Adrenal gland (tissue), 5 donors: Measurements from ENCODE around the gene ABTB2.

ENCODE experiments used
- CTCF ChIP-seq, 6 experiments: fragments of 450-650 bp in 4 of 6; fragments of 200-600 bp in 2 of 6; sonication (generic) in 1 of 6; IDR thresholded peaks; 1 replicate in 5 of 6; 2 replicates in 1 of 6; pipeline versions ENCODE4 v1.5.1 to v1.8.0; 2016 to 2021; ENCODE audit warnings: antibody characterized with exemption in 6 of 6, mild to moderate bottlenecking in 2 of 6, moderate library complexity in 1 of 6
- POLR2A ChIP-seq, 2 donors: fragments of 450-650 bp; IDR thresholded peaks; one replicate each; pipeline ENCODE4 v1.6.1; 2017; ENCODE audit warnings: antibody characterized with exemption in 2 of 2, mild to moderate bottlenecking in 2 of 2, moderate library complexity in 1 of 2
- donor health status: DM: no; HTN: no; CAD: no.

GRCh38 chr11:34151166-34151565 is 206.6 kb downstream of the ABTB2 start:
- no peak for TF ChIP-seq CTCF (IDR thresholded peaks at IDR 0.05)
- no peak for TF ChIP-seq POLR2A (IDR thresholded peaks at IDR 0.05)
